Activated T-helper 1 cell treated with anti-CD3 and anti-CD28 coated beads, Interleukin-12 subunit alpha, Interleukin-12 subunit beta, Interleukin-2, Interleukin-4 antibody, amounts not matched to agents 30 ng/mL and 10 ng/mL and 1 ng/mL, durations not matched to agents 14 hours and 24 hours and 36 hours (primary cell): ENCODE results near the gene NSF. TPM values are rescaled to one million over a fixed set of nuclear protein-coding genes. Genes with fewer than 3 reads are reported as not detected.
"Not testable (repeated sequence)": the region's sequence is repeated elsewhere in the genome, so short reads cannot be mapped to it uniquely, and the experiment has no call there.

Source experiments
- DNase-seq: peaks from one replicate; pipeline ENCODE4 v3.0.0; 2021; ENCODE audit warnings: low spot score
- H3K27ac Mint-ChIP-seq: one replicate; pipeline ENCODE4 v1.8.0; 2021; ENCODE audit warnings: mild to moderate bottlenecking, mixed read lengths
- H3K27me3 Mint-ChIP-seq: one replicate; pipeline ENCODE4 v1.8.0; 2022; ENCODE audit warnings: mild to moderate bottlenecking, moderate library complexity, mixed read lengths; ENCODE audit not compliant: insufficient read depth
- H3K36me3 Mint-ChIP-seq: one replicate; pipeline ENCODE4 v1.8.0; 2021; ENCODE audit warnings: low read depth, mixed read lengths
- H3K4me1 Mint-ChIP-seq: one replicate; pipeline ENCODE4 v1.8.0; 2021; ENCODE audit warnings: low read depth, mixed read lengths
- H3K4me3 Mint-ChIP-seq: one replicate; pipeline ENCODE4 v1.8.0; 2021; ENCODE audit warnings: mild to moderate bottlenecking, moderate library complexity, mixed read lengths
- H3K9me3 Mint-ChIP-seq: one replicate; pipeline ENCODE4 v1.8.0; 2021; ENCODE audit warnings: mixed read lengths
- intact Hi-C: fragments of 100-400 bp; cut with micrococcal nuclease; formaldehyde crosslinking; loops from one replicate; pipeline ENCODE4 v1.15.1; 2024
- total RNA-seq: library from RNA; stranded (reverse); gene quantifications from 2 replicates; pipeline ENCODE4 v1.2.3, GENCODE V29; 2022

NSF gene
- total RNA-seq, 1 donor from 2014 or later: 34.1 TPM

DNA sequence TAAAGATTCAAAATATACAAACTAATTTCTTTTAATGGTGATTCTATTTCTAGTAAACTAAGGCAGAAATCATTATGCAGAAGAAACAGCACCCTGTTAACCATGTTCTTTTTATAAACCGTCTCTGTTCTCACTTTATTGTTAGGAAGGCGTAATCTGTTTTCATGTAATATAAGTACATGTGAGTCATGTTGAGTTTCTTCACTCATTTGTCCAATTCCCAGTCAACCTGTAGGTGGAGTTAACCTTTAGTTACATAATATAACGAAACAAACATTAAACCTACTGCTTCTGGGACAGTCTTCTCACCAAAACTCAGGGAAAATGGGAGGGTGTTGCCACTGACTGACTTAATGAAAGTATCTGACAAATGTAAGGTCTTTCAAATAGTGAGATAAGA, 101.7 kb downstream of the NSF start:
- H3K4me1 Mint-ChIP-seq, H3K27ac Mint-ChIP-seq, H3K27me3 Mint-ChIP-seq, DNase-seq, H3K4me3 Mint-ChIP-seq, H3K9me3 Mint-ChIP-seq, H3K36me3 Mint-ChIP-seq, intact Hi-C loops: not testable (repeated sequence)

DNA sequence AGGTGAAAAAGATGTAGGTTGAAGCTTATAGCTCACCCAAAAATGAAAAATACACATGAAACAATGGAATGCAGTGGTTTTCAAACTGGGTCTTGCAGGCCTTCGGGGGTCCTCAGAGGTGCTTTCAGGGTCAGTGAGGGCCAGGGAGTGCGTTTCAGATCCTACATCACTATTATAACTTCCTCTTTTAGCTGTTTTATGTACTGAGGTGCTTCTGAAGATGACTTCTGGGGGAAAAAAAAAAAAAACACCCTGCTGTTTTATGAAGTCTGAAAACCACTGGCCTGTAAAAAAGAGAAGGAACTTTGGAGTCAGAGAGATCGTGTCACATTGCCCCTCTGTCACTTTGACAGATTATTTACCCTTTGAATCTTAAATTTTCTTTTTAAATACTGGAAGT, 102.8 kb downstream of the NSF start:
- DNase-seq, intact Hi-C loops, H3K4me3 Mint-ChIP-seq, H3K36me3 Mint-ChIP-seq, H3K9me3 Mint-ChIP-seq, H3K27ac Mint-ChIP-seq, H3K27me3 Mint-ChIP-seq, H3K4me1 Mint-ChIP-seq: not testable (repeated sequence)

DNA sequence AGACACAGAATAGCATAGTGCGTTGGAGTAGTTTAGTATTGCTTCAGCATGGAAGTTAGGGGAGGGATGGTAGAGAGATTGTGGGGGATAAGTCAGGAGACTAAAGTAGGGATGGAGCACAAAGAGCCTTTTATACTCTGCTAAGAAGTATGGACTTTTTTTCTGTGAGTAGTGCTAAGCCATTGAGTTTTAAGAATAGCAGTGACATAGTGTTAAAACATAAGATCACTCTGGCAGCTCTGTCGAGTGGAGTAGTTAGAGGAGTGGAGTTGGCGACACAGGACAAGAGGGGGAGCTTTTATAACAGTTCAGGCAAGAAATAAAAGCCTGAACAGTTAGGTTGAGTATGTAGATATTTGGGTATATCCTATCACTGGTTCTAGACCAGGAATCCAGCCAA, 106.1 kb downstream of the NSF start:
- H3K27me3 Mint-ChIP-seq, DNase-seq, H3K27ac Mint-ChIP-seq, H3K4me1 Mint-ChIP-seq, H3K36me3 Mint-ChIP-seq, intact Hi-C loops, H3K4me3 Mint-ChIP-seq, H3K9me3 Mint-ChIP-seq: not testable (repeated sequence)

- H3K4me3 Mint-ChIP-seq, DNase-seq, H3K27ac Mint-ChIP-seq, intact Hi-C loops, H3K36me3 Mint-ChIP-seq, H3K27me3 Mint-ChIP-seq, H3K9me3 Mint-ChIP-seq, H3K4me1 Mint-ChIP-seq: not testable (repeated sequence)
Measured at GRCh38 chr17:46699014-46699413, 108.5 kb downstream of the NSF start.

- Mint-ChIP-seq H3K27me3 (no peaks in the 10 kb centered on the region), H3K4me3 (no peak overlapping the region), H3K27ac (no peak overlapping the region), H3K9me3 (no peaks in the 10 kb centered on the region), H3K4me1 (peaks cover 10% of the 10 kb centered on the region), H3K36me3 (peaks cover 14% of the 10 kb centered on the region)
- DNase-seq: no peak
- intact Hi-C loops: loop anchor here (5.0 kb wide), 1 partner anchor 359 kb away; no protein-coding TSS in a partner anchor
Measured at GRCh38 chr17:46717999-46718398, 127.5 kb downstream of the NSF start.

DNA sequence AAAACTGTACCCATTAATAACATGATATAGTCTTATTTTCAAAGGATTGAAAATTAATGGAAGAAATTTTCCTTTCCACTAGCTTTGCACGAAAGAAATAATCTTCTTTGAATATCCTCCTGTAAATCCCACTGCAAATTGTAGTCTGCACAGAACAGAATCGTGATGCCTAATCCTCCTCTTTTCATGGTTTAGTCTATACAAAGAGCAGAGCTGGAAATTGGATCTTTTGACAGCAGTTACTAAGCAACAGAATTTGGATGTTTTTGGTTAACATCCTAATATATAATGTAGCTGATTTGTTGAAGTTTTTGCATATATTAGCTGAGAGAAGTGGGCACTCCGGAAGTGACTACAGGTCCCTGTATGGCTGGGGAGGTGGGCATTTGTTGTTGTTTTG, 129.4 kb downstream of the NSF start:
- Mint-ChIP-seq H3K36me3 (peaks cover 11% of the 10 kb centered on the region), H3K27me3 (no peaks in the 10 kb centered on the region), H3K4me1 (no peaks in the 10 kb centered on the region), H3K4me3 (no peak overlapping the region), H3K9me3 (no peaks in the 10 kb centered on the region), H3K27ac (no peak overlapping the region)
- no peak for DNase-seq
- intact Hi-C loops: loop anchor here (5.0 kb wide), 1 partner anchor 357 kb away; no protein-coding TSS in a partner anchor

DNA sequence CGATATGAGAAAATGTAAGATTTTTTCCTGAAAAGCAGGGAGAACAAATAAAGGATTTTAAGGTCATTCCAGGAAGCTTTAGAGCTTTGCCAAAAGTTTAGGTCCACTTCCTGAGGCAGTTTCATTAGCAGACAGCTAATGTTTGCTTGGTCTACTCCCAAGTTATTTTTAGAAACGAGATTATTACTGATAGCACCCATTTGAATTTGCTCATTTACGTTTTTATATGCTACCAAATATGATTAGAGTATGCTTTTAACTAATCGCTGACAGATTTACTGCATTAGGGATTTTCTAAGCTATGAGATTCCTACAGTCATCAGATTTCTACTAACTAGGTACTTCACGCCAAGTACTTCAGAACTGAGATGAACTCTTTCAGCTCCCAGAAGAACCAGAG, 129.9 kb downstream of the NSF start:
- Mint-ChIP-seq H3K27ac (no peak overlapping the region), H3K9me3 (no peaks in the 10 kb centered on the region), H3K27me3 (no peaks in the 10 kb centered on the region), H3K36me3 (peaks cover 11% of the 10 kb centered on the region), H3K4me1 (no peaks in the 10 kb centered on the region), H3K4me3 (no peak overlapping the region)
- intact Hi-C loops: no loop called here
- DNase-seq: no peak

- DNase-seq: no peak
- Mint-ChIP-seq H3K36me3 (peaks cover 10% of the 10 kb centered on the region), H3K9me3 (no peaks in the 10 kb centered on the region), H3K27me3 (no peaks in the 10 kb centered on the region), H3K4me1 (no peaks in the 10 kb centered on the region), H3K4me3 (no peak overlapping the region), H3K27ac (no peak overlapping the region)
- intact Hi-C loops: no loop called here
Measured at GRCh38 chr17:46722662-46723285, 132.3 kb downstream of the NSF start.

- Mint-ChIP-seq H3K27ac (no peak overlapping the region), H3K4me3 (no peak overlapping the region), H3K27me3 (no peaks in the 10 kb centered on the region), H3K4me1 (no peaks in the 10 kb centered on the region), H3K9me3 (no peaks in the 10 kb centered on the region), H3K36me3 (peaks cover 17% of the 10 kb centered on the region)
- intact Hi-C loops: no loop called here
- no peak for DNase-seq
Measured at GRCh38 chr17:46726206-46726605, 135.7 kb downstream of the NSF start.

DNA sequence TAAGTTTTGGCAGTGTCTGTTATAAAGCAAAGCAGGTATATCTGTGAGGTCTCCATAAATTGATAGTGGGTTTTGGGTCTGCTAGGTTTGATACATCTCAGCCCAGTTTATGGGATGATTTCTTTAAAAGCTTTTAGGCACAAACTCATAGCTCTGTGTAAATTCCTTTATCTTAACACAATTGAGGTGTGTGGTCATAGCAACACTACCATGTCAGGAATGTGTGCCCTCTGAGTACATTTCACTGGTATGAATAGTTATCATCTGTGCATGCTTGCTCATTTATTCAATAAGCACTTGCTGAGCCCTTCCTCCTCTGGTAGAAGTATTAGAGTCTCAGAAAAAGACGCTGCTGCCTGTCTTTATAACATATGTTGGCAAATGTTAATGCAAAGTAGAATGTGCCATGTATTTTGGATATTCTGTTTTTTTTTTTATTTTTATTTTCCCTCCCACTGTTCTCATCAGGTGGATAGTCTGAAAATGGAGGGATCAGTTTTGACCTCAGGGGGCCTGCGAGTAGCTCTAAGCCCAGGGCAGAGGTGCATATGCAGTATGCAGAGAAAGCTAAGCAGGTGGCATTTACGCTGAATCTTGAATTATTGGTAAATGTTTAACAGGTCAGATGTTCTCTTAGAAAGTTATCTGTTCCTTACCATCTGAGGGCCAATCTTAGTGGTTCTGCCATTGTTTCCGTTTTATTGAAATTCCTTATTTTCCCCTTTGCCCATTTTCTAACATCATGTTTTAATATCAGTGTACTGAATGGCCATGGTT, 137.3 kb downstream of the NSF start:
- DNase-seq: no peak
- Mint-ChIP-seq H3K9me3 (no peaks in the 10 kb centered on the region), H3K4me3 (no peak overlapping the region), H3K27me3 (no peaks in the 10 kb centered on the region), H3K4me1 (no peaks in the 10 kb centered on the region), H3K36me3 (peaks cover 16% of the 10 kb centered on the region), H3K27ac (no peak overlapping the region)
- intact Hi-C loops: no loop called here

DNA sequence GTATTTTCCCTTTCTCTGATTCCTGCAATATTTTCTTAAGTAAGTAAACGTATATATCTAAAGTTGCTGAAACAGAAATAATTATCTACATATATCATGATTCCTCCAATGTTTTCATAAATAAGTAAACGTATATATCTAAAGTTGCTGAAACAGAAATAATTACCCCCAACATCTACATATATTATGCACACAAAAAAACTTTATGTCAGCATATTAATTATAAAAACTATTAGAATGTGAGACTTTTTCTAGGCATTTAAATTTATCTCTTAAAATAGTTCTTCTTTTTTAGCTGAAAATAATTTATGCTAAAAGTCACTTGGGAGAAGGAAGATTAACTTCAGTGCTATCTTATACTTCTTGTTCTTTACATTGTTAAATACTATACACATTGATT, 139.6 kb downstream of the NSF start:
- Mint-ChIP-seq H3K27ac (no peak overlapping the region), H3K4me1 (no peaks in the 10 kb centered on the region), H3K27me3 (no peaks in the 10 kb centered on the region), H3K36me3 (peaks cover 14% of the 10 kb centered on the region), H3K4me3 (no peak overlapping the region), H3K9me3 (no peaks in the 10 kb centered on the region)
- intact Hi-C loops: no loop called here
- no peak for DNase-seq

- H3K27me3 Mint-ChIP-seq: no peaks in the 10 kb centered on the region
- intact Hi-C loops: no loop called here
- no peaks in the 10 kb centered on the region for H3K9me3 Mint-ChIP-seq
- no peak for DNase-seq
- H3K27ac Mint-ChIP-seq: no peak overlapping the region
- H3K4me3 Mint-ChIP-seq: no peak overlapping the region
- H3K36me3 Mint-ChIP-seq: peaks cover 14% of the 10 kb centered on the region
- no peaks in the 10 kb centered on the region for H3K4me1 Mint-ChIP-seq
Measured at GRCh38 chr17:46730679-46731078, 140.2 kb downstream of the NSF start.

DNA sequence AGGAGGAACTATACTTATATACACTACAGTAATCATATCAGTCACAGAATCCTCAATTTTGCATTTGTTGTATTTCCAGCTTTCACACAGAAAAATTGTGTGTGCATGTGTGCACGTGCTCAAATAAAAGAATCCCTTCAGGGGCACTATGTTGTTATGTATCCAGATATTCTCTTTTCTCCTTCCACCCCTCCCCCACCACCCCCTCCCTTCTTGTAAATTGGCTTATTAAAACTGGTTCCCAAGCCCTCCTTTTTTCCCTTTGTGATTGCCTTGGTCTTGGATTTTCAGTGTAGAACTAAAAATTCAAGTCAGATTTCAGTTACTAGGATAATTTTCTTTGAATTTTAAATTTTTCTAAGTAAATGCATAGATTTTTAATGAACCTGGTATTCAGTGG, 141.7 kb downstream of the NSF start:
- H3K27me3 Mint-ChIP-seq: no peaks in the 10 kb centered on the region
- no peak overlapping the region for H3K4me3 Mint-ChIP-seq
- no peaks in the 10 kb centered on the region for H3K4me1 Mint-ChIP-seq
- H3K36me3 Mint-ChIP-seq: peaks cover 11% of the 10 kb centered on the region
- no peaks in the 10 kb centered on the region for H3K9me3 Mint-ChIP-seq
- DNase-seq: no peak
- intact Hi-C loops: no loop called here
- H3K27ac Mint-ChIP-seq: no peak overlapping the region
